Mucosa of rectum (tissue), 2 donors: Measurements from ENCODE around the gene OR6C3.
"Not testable (repeated sequence)": the region's sequence is repeated elsewhere in the genome, so short reads cannot be mapped to it uniquely, and the experiment has no call there.

Source experiments
- H3K27ac ChIP-seq, 2 donors: one replicate each; pipeline ENCODE4 v1.7.0; 2013; ENCODE audit warnings: inconsistent platforms in 2 of 2, low read depth in 2 of 2, low read length in 2 of 2
- H3K27me3 ChIP-seq, 2 donors: one replicate each; pipeline ENCODE4 v1.7.0; 2013; ENCODE audit warnings: low read length in 2 of 2; ENCODE audit not compliant: control insufficient read depth in 2 of 2, insufficient read depth in 2 of 2
- H3K36me3 ChIP-seq, 2 donors: one replicate each; pipeline ENCODE4 v1.7.0; 2013; ENCODE audit warnings: low read length in 2 of 2; ENCODE audit not compliant: control insufficient read depth in 2 of 2, insufficient read depth in 2 of 2
- H3K4me1 ChIP-seq, 2 donors: one replicate each; pipeline ENCODE4 v1.7.0; 2013; ENCODE audit warnings: low read length in 2 of 2, mild to moderate bottlenecking in 1 of 2; ENCODE audit not compliant: control insufficient read depth in 2 of 2, insufficient read depth in 2 of 2
- H3K4me3 ChIP-seq, 2 donors: one replicate each; pipeline ENCODE4 v1.7.0; 2013; ENCODE audit warnings: low read length in 2 of 2
- H3K9ac ChIP-seq, 2 donors: one replicate each; pipeline ENCODE4 v1.7.0; 2013; ENCODE audit warnings: low read length in 2 of 2, low read depth in 1 of 2, mild to moderate bottlenecking in 1 of 2
- H3K9me3 ChIP-seq, 2 donors: one replicate each; pipeline ENCODE4 v1.7.0; 2013; ENCODE audit warnings: low read length in 2 of 2; ENCODE audit not compliant: control insufficient read depth in 2 of 2
- donor health status: healthy.
- donor health status: Normal muscosa, but diverticular disease.

OR6C3 gene

DNA sequence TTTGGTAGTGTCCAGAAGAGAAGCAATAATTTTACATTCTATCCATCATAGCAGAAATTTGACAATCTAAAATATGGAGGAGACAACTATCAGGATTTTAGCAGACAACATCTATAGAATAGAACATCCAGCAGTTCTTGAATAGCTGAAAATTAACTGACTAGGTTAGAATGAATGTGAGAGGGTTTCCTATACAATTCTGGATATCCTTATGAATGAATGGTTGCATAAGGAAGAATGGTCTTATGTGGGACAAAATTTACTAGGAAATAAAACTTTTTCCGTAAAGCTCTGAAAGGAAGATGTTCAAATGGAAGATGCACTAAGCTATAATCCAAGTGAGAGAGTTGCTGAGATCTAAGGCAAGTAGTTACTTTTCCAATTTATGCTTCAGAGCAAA is at the start of gene OR6C3:
OR6C3 (plus strand) TSS at position 301 of the 400 bp plus-strand sequence. CDS start 955 bp downstream, outside the sequence.
- H3K4me1 ChIP-seq = no peaks in the 10 kb centered on the region
- no peak within 1 kb of the TSS for H3K9ac ChIP-seq
- no peaks in the 10 kb centered on the region for H3K27me3 ChIP-seq
- no peak within 1 kb of the TSS for H3K4me3 ChIP-seq
- H3K9me3 ChIP-seq = no peaks in the 10 kb centered on the region
- no peak within 1 kb of the TSS for H3K27ac ChIP-seq
- no peaks in the 10 kb centered on the region for H3K36me3 ChIP-seq

DNA sequence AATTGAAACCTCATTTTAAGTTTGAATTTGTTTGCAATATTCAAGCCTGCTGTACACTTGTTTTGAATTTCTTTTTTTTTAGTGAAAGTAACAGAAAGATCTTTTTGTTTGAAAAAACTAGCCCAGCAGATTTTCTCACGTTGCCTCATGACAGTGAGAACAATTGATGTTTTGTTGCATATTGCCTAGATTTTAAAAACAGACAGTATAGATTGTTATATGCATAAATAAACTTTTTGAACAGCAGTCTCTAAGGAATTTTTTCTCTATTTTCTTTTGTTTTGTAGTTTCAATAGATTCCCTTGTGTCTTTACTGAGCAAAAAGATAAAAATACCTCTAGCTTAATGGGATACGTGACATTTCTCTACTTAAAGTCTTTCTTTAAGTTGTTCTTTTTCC is 49.6 kb upstream of the OR6C3 start:
- H3K4me1 ChIP-seq = no peaks in the 10 kb centered on the region
- H3K27ac ChIP-seq = no peak overlapping the region
- no peaks in the 10 kb centered on the region for H3K36me3 ChIP-seq
- no peaks in the 10 kb centered on the region for H3K9me3 ChIP-seq
- no peak overlapping the region for H3K9ac ChIP-seq
- no peak overlapping the region for H3K4me3 ChIP-seq
- no peaks in the 10 kb centered on the region for H3K27me3 ChIP-seq

DNA sequence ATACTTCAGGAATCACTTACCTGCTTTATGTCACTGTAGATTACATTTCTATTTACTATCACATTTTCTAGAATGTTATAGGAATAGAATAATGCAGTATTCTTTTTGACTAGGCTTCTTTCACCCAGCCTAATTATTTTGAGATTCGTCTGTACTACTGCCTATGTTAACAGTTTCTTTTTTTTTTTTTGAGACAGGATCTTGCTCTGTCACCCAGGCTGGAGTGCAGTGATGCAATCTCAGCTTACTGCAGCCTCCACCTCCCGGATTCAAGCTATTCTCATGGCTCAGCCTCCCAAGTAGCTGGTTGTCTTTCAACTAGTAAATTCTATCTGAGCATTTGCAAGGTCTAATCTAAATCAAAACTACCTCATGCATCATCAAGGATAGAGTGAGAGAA is 40.5 kb upstream of the OR6C3 start:
- Histone ChIP-seq H3K9ac (no peak overlapping the region), H3K36me3 (no peaks in the 10 kb centered on the region), H3K4me1 (no peaks in the 10 kb centered on the region), H3K27ac (no peak overlapping the region), H3K27me3 (no peaks in the 10 kb centered on the region), H3K9me3 (no peaks in the 10 kb centered on the region), H3K4me3 (no peak overlapping the region)

DNA sequence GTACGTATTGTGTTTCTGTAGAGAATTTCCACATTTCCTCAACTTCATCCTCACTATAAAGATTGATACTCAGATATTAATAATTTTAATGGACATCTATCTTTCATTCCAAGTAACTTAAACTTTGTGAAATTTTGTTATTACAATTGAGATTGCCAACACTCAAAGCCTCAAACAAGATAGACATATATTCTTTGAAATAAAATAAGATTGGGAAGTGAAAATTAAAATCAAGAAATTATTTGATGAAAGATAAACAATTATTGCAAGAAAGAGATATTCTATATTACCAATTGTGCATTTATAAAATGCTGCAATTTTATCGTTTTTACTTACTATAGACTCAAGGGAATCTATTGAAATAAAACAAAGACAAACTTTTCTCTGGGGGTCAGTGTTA is 34.1 kb upstream of the OR6C3 start, which contains the start of gene OR6C6:
OR6C6 (minus strand) TSS at position 101 of the 400 bp plus-strand sequence. CDS start 1,337 bp downstream, outside the sequence.
- Histone ChIP-seq H3K27me3 (no peaks in the 10 kb centered on the region), H3K9ac (no peak within 1 kb of the TSS), H3K27ac (no peak within 1 kb of the TSS), H3K4me1 (no peaks in the 10 kb centered on the region), H3K4me3 (no peak within 1 kb of the TSS), H3K36me3 (no peaks in the 10 kb centered on the region), H3K9me3 (no peaks in the 10 kb centered on the region)

DNA sequence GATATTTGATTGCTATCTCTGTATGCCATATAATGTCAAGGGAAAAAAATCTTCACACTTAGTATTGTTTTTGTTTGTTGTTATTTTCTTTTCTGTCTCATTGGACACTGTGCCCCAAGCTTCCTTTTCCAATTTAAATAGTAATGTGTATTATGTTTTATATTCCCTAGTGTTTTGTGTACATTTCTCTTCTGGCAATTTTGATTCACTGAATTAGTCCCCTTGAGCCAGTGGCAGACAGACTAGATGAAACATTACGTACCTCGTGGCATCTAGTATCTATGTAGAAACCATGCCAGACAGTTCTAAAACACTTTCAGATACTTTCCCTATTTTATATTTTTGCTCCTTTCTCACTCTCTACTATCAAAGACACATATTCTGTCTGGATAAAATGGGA is 16.5 kb upstream of the OR6C3 start, which contains the start of gene OR6C1:
OR6C1 (plus strand) TSS at position 301 of the 400 bp plus-strand sequence. CDS start 6,257 bp downstream, outside the sequence.
- Histone ChIP-seq H3K9ac (no peak within 1 kb of the TSS), H3K9me3 (no peaks in the 10 kb centered on the region), H3K4me1 (no peaks in the 10 kb centered on the region), H3K27ac (no peak within 1 kb of the TSS), H3K36me3 (no peaks in the 10 kb centered on the region), H3K4me3 (no peak within 1 kb of the TSS), H3K27me3 (no peaks in the 10 kb centered on the region)

DNA sequence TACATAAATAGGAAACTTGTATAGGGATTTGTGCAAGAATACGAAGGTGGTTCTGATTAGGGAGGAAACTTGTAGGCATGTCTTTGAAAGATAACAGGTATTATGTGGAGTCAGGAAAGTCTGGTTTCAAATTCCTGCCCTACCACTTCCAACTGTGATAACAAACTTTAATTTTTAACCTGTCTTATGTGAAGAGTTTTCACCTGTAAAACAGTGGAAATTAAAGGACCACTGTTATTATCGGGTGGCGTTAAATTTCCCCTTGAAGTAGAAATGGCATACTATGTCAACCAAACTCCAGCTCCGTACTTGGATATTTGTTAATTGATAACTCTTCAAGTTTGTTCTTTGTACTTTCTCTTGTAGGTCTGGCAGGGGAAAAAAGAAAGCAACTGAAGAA is 10.3 kb upstream of the OR6C3 start:
- H3K4me1 ChIP-seq = no peaks in the 10 kb centered on the region
- no peaks in the 10 kb centered on the region for H3K9me3 ChIP-seq
- H3K27ac ChIP-seq = no peak overlapping the region
- H3K4me3 ChIP-seq = no peak overlapping the region
- no peaks in the 10 kb centered on the region for H3K27me3 ChIP-seq
- no peaks in the 10 kb centered on the region for H3K36me3 ChIP-seq
- H3K9ac ChIP-seq = no peak overlapping the region

DNA sequence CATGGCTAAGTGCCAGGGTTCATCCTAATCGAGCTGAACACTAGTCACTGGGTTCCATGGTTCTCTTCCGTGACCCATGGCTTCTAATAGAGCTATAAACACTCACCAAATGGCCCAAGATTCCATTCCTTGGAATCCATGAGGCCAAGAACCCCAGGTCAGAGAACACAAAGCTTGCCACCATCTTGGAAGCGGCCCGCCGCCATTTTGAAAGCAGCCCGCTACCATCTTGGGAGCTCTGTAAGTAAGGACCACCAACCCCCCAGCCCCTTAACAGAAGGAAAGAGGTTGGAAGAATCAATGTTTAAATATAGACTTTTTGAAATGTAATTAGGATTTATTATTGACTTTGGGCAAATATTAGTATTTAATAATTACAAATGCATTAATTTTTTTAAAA is 4.7 kb upstream of the OR6C3 start:
- not testable (repeated sequence) for H3K4me3 ChIP-seq, H3K9me3 ChIP-seq, H3K27ac ChIP-seq, H3K36me3 ChIP-seq, H3K9ac ChIP-seq, H3K4me1 ChIP-seq, H3K27me3 ChIP-seq

DNA sequence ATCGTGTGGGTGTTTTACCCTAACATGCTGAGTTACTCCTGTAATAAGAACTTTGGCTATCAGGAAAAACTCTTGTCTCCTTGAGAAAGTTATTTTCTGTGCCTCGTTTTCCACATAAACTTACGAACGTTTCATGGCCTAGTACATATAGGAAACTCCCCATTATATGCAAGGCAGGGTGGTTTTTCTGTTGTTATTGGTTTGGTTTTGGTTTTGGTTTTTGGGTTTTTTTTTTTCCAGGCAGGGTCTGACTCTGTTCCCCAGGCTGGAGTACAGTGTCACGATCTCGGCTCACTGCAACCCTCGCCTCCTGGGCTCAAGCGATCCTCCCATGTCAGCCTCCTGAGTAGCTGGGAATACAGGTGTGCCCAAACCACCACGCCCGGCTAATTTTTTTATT is 5.5 kb downstream of the OR6C3 start:
- Histone ChIP-seq H3K27me3 (no peaks in the 10 kb centered on the region), H3K4me1 (no peaks in the 10 kb centered on the region), H3K9ac (no peak overlapping the region), H3K9me3 (no peaks in the 10 kb centered on the region), H3K36me3 (no peaks in the 10 kb centered on the region), H3K27ac (no peak overlapping the region), H3K4me3 (no peak overlapping the region)

DNA sequence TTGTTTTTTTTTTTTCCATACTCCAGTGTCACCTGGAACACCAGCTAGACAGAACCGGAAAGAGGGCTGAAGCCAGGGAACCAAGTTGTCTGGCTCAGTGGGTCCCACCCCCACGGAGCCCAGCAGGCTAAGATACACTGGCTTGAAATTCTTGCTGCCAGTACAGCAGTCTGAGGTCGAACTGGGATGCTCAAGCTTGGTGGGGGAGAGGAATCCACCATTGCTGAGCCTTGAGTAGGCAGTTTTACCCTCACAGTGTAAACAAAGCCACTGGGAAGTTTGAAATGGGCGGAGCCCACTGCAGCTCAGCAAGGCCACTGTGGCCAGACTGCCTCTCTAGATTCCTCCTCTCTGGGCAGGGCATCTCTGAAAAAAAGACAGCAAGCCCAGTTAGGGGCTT is 24.8 kb downstream of the OR6C3 start:
- not testable (repeated sequence) for H3K4me1 ChIP-seq, H3K9me3 ChIP-seq, H3K27ac ChIP-seq, H3K27me3 ChIP-seq, H3K36me3 ChIP-seq, H3K4me3 ChIP-seq, H3K9ac ChIP-seq

DNA sequence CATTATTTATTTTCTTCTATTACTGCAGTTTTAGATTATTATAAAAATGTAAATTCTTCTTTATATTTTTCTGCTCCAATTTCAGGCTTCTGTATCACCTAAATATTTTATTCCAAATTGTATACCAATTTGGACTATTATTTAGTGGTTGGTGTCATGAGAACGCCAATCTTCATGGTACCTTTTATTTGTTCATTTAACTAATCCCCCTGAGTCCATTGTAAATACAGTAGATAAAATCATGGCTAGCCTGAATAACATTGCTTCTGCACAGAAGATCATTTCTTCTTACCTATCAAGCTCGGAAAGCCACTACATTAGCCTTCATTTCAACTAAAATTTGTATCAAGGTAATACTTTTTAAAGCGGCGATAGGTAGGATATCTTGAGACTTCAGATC is 32.1 kb downstream of the OR6C3 start, which contains the start of gene OR6C75:
OR6C75 (plus strand) TSS at position 301 of the 400 bp plus-strand sequence. CDS start 2,136 bp downstream, outside the sequence.
- Histone ChIP-seq H3K9ac (no peak within 1 kb of the TSS), H3K4me3 (no peak within 1 kb of the TSS), H3K27ac (no peak within 1 kb of the TSS), H3K27me3 (no peaks in the 10 kb centered on the region), H3K4me1 (no peaks in the 10 kb centered on the region), H3K36me3 (no peaks in the 10 kb centered on the region), H3K9me3 (no peaks in the 10 kb centered on the region)

DNA sequence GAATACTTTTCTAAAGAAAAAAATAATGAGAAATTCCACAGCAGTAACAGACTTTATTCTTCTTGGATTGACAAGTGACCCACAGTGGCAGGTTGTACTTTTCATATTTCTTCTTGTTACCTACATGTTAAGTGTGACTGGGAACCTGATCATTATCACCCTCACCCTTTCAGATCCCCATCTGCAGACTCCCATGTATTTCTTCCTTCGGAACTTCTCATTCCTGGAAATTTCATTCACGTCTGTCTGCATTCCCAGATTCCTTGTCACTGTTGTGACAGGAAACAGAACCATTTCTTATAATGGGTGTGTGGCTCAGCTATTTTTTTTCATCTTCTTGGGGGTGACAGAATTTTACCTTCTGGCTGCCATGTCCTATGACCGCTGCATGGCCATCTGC is 34.5 kb downstream of the OR6C3 start:
- no peaks in the 10 kb centered on the region for H3K4me1 ChIP-seq
- no peak overlapping the region for H3K9ac ChIP-seq
- no peaks in the 10 kb centered on the region for H3K27me3 ChIP-seq
- H3K9me3 ChIP-seq = no peaks in the 10 kb centered on the region
- no peak overlapping the region for H3K27ac ChIP-seq
- no peak overlapping the region for H3K4me3 ChIP-seq
- no peaks in the 10 kb centered on the region for H3K36me3 ChIP-seq
